SK-N-SH treated with all-trans-retinoic acid at 6 μM for 48 hours (cell line): ENCODE measurements around the gene CLP1.

ENCODE experiments used
- ATAC-seq: fragments of 200-7000 bp; cut with Tn5 transposase; 3 replicates; pipeline ENCODE4 v1.9.1; 2020; ENCODE audit warnings: mild to moderate bottlenecking, moderate library complexity
- ARNTL ChIP-seq: fragments of 450-650 bp; formaldehyde crosslinking; IDR thresholded peaks from 2 replicates; pipeline ENCODE4 v1.5.0; 2020; ENCODE audit warnings: low read depth, mild to moderate bottlenecking, moderate library complexity, borderline replicate concordance
- BACH2 ChIP-seq: fragments of 250-450 bp; sonication (Bioruptor Pico); IDR thresholded peaks from 2 replicates; pipeline ENCODE4 v1.9.0; 2021; ENCODE audit warnings: mild to moderate bottlenecking, borderline replicate concordance
- CSDC2 ChIP-seq: fragments of 250-450 bp; sonication (Bioruptor Pico); IDR thresholded peaks from 2 replicates; pipeline ENCODE4 v1.5.0; 2020; ENCODE audit warnings: mild to moderate bottlenecking, moderate library complexity
- ESRRG ChIP-seq: fragments of 250-450 bp; sonication (Bioruptor Pico); IDR thresholded peaks from 2 replicates; pipeline ENCODE4 v1.6.1; 2021; ENCODE audit warnings: mild to moderate bottlenecking
- GLIS3 ChIP-seq: fragments of 250-450 bp; sonication (Bioruptor Pico); IDR thresholded peaks from 2 replicates; pipeline ENCODE4 v1.5.0; 2020; ENCODE audit warnings: mild to moderate bottlenecking, moderate library complexity
- ISL1 ChIP-seq: fragments of 250-450 bp; sonication (Bioruptor Pico); IDR thresholded peaks from 2 replicates; pipeline ENCODE4 v2.1.2; 2022; ENCODE audit warnings: mild to moderate bottlenecking, moderate library complexity
- OSR1 ChIP-seq: fragments of 250-450 bp; sonication (Bioruptor Pico); IDR thresholded peaks from 2 replicates; pipeline ENCODE4 v1.8.0; 2022; ENCODE audit warnings: moderate library complexity, mild to moderate bottlenecking, inconsistent platforms
- PPARA ChIP-seq: fragments of 250-450 bp; sonication (Bioruptor Pico); IDR thresholded peaks from 2 replicates; pipeline ENCODE4 v1.5.0; 2020; ENCODE audit warnings: mild to moderate bottlenecking, borderline replicate concordance
- SNAI2 ChIP-seq: fragments of 250-450 bp; sonication (Bioruptor Pico); IDR thresholded peaks from 2 replicates; pipeline ENCODE4 v1.5.0; 2020; ENCODE audit warnings: mild to moderate bottlenecking, moderate library complexity
- TOX ChIP-seq: fragments of 250-450 bp; sonication (Bioruptor Pico); IDR thresholded peaks from 2 replicates; pipeline ENCODE4 v1.8.0; 2021; ENCODE audit warnings: mild to moderate bottlenecking, moderate library complexity, borderline replicate concordance
- ZC3H10 ChIP-seq: fragments of 250-450 bp; sonication (Bioruptor Pico); IDR thresholded peaks from 2 replicates; pipeline ENCODE4 v1.5.1; 2021; ENCODE audit warnings: mild to moderate bottlenecking, moderate library complexity
- ZFP3 ChIP-seq: fragments of 250-450 bp; sonication (Bioruptor Pico); IDR thresholded peaks from 2 replicates; pipeline ENCODE4 v1.5.0; 2020; ENCODE audit warnings: mild to moderate bottlenecking, moderate library complexity
- ZFP30 ChIP-seq: fragments of 450-650 bp; formaldehyde crosslinking; IDR thresholded peaks from 2 replicates; pipeline ENCODE4 v1.5.0; 2022; ENCODE audit warnings: mild to moderate bottlenecking, moderate library complexity
- ZNF565 ChIP-seq: fragments of 450-650 bp; formaldehyde crosslinking; conservative IDR thresholded peaks from 2 replicates; pipeline ENCODE4 v1.5.0; 2020; ENCODE audit warnings: low read depth, mild to moderate bottlenecking, moderate library complexity
- ZNF70 ChIP-seq: fragments of 450-650 bp; formaldehyde crosslinking; IDR thresholded peaks from 2 replicates; pipeline ENCODE4 v1.5.0; 2020; ENCODE audit warnings: mild to moderate bottlenecking, moderate library complexity
- ZNF8 ChIP-seq: fragments of 450-650 bp; formaldehyde crosslinking; IDR thresholded peaks from 2 replicates; pipeline ENCODE4 v1.5.0; 2020; ENCODE audit warnings: mild to moderate bottlenecking, moderate library complexity
- TF ChIP-seq, protein P1 (sequence below): fragments of 250-450 bp; sonication (Bioruptor Pico); IDR thresholded peaks from 2 replicates; pipeline ENCODE4 v1.5.0; 2020; ENCODE audit warnings: mild to moderate bottlenecking, moderate library complexity
- TF ChIP-seq, protein P2 (sequence below): fragments of 250-450 bp; sonication (Bioruptor Pico); IDR thresholded peaks from 2 replicates; pipeline ENCODE4 v1.8.0; 2021; ENCODE audit warnings: low read depth, mild to moderate bottlenecking, moderate library complexity, borderline replicate concordance
- TF ChIP-seq, protein P3 (sequence below): fragments of 250-450 bp; sonication (Bioruptor Pico); IDR thresholded peaks from 2 replicates; pipeline ENCODE4 v1.5.1; 2021; ENCODE audit warnings: mild to moderate bottlenecking, moderate library complexity
- TF ChIP-seq, protein P4 (sequence below): fragments of 250-450 bp; sonication (Bioruptor Pico); IDR thresholded peaks from 2 replicates; pipeline ENCODE4 v1.8.0; 2020; ENCODE audit warnings: mild to moderate bottlenecking, moderate library complexity, borderline replicate concordance

Gene CLP1

DNA sequence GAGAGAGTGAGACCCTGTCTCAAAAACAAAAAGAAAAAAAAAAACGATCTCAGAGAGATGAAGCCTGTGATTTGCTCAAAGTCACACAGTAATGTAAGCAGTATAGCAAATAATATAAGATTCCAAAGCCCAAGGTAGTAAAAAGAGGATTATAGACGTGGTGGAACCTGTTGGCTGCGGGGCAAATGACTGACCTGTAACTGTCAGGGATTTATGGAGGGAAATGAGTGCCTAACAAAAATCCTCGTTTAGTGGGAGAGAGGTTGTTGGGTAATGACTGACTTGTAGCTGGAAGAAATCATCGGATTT is 723 bp upstream of the CLP1 start:
- no peak for ATAC-seq
- TF ChIP-seq PPARA (CRISPR knock-in tag) (no peak), ZNF70 (CRISPR knock-in tag) (no peak), ZFP30 (CRISPR knock-in tag) (no peak), BACH2 (no peak)

DNA sequence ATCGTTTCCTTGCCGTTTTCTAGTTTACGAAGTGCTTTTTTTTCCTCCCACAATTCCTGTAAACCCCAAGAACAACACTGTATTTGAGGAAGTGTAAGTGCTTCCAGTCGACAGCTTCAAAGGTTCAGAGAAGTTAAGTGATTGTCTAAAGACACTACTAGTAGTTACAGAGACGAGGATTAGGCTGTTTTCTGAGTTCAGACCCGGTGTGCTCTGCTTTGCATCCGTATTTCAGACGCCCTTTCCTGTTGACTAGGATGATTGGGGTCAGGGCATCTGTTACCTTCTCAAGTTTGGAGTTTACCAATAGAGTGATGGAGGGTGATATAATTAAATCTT is 430 bp downstream of the CLP1 start:
- TF ChIP-seq, protein P1, sequence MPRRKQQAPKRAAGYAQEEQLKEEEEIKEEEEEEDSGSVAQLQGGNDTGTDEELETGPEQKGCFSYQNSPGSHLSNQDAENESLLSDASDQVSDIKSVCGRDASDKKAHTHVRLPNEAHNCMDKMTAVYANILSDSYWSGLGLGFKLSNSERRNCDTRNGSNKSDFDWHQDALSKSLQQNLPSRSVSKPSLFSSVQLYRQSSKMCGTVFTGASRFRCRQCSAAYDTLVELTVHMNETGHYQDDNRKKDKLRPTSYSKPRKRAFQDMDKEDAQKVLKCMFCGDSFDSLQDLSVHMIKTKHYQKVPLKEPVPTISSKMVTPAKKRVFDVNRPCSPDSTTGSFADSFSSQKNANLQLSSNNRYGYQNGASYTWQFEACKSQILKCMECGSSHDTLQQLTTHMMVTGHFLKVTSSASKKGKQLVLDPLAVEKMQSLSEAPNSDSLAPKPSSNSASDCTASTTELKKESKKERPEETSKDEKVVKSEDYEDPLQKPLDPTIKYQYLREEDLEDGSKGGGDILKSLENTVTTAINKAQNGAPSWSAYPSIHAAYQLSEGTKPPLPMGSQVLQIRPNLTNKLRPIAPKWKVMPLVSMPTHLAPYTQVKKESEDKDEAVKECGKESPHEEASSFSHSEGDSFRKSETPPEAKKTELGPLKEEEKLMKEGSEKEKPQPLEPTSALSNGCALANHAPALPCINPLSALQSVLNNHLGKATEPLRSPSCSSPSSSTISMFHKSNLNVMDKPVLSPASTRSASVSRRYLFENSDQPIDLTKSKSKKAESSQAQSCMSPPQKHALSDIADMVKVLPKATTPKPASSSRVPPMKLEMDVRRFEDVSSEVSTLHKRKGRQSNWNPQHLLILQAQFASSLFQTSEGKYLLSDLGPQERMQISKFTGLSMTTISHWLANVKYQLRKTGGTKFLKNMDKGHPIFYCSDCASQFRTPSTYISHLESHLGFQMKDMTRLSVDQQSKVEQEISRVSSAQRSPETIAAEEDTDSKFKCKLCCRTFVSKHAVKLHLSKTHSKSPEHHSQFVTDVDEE = no peak
- TF ChIP-seq ESRRG (CRISPR knock-in tag) (no peak), CSDC2 (CRISPR knock-in tag) (no peak), ARNTL (no peak), ZNF70 (CRISPR knock-in tag) (no peak), PPARA (CRISPR knock-in tag) (no peak), BACH2 (no peak), ZFP3 (CRISPR knock-in tag) (no peak), ZNF8 (CRISPR knock-in tag) (no peak), ZC3H10 (CRISPR knock-in tag) (no peak)
- TF ChIP-seq, protein P2, sequence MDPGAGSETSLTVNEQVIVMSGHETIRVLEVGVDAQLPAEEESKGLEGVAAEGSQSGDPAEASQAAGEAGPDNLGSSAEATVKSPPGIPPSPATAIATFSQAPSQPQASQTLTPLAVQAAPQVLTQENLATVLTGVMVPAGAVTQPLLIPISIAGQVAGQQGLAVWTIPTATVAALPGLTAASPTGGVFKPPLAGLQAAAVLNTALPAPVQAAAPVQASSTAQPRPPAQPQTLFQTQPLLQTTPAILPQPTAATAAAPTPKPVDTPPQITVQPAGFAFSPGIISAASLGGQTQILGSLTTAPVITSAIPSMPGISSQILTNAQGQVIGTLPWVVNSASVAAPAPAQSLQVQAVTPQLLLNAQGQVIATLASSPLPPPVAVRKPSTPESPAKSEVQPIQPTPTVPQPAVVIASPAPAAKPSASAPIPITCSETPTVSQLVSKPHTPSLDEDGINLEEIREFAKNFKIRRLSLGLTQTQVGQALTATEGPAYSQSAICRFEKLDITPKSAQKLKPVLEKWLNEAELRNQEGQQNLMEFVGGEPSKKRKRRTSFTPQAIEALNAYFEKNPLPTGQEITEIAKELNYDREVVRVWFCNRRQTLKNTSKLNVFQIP (CRISPR knock-in tag) = no peak
- TF ChIP-seq, protein P3, sequence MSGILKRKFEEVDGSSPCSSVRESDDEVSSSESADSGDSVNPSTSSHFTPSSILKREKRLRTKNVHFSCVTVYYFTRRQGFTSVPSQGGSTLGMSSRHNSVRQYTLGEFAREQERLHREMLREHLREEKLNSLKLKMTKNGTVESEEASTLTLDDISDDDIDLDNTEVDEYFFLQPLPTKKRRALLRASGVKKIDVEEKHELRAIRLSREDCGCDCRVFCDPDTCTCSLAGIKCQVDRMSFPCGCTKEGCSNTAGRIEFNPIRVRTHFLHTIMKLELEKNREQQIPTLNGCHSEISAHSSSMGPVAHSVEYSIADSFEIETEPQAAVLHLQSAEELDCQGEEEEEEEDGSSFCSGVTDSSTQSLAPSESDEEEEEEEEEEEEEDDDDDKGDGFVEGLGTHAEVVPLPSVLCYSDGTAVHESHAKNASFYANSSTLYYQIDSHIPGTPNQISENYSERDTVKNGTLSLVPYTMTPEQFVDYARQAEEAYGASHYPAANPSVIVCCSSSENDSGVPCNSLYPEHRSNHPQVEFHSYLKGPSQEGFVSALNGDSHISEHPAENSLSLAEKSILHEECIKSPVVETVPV (CRISPR knock-in tag) = no peak
- ATAC-seq = peak; percentile 12

DNA sequence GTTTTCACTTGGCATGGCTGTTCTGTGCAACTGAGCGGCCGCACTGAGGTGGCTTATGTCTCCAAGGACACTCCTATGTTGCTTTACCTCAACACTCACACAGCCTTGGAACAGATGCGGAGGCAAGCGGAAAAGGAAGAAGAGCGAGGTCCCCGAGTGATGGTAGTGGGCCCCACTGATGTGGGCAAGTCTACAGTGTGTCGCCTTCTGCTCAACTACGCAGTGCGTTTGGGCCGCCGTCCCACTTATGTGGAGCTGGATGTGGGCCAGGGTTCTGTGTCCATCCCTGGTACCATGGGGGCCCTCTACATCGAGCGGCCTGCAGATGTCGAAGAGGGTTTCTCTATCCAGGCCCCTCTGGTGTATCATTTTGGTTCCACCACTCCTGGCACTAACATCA is 2.1 kb downstream of the CLP1 start:
- TF ChIP-seq ZNF565 (CRISPR knock-in tag) (no peak), ARNTL (no peak), ZNF8 (CRISPR knock-in tag) (no peak), ZFP30 (CRISPR knock-in tag) (no peak), SNAI2 (CRISPR knock-in tag) (no peak), PPARA (CRISPR knock-in tag) (no peak), GLIS3 (CRISPR knock-in tag) (no peak), ISL1 (CRISPR knock-in tag) (no peak), OSR1 (CRISPR knock-in tag) (no peak)

DNA sequence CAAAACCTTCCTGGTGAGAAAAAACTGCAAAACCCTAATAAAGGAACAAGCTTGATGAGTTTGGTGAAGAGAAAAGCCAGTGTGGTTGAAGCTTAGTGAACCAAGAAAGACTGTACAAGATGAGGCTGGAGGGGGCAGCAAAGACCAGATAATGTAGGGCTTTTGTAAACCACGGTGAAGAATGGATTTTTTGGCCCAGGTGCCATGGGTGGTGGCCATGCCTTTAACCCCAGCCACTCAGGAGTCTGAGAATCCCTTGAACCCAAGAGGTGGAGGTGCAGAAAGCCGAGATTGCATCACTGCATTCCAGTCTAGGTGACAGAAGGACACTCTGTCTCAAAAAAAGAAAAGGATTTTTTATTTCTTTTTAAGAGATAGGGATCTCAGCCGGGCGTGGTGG is 5.3 kb downstream of the CLP1 start:
- TF ChIP-seq TOX (CRISPR knock-in tag) (no peak), ISL1 (CRISPR knock-in tag) (no peak), ZFP30 (CRISPR knock-in tag) (no peak), GLIS3 (CRISPR knock-in tag) (no peak), PPARA (CRISPR knock-in tag) (no peak), ZC3H10 (CRISPR knock-in tag) (no peak)
- TF ChIP-seq, protein P4, sequence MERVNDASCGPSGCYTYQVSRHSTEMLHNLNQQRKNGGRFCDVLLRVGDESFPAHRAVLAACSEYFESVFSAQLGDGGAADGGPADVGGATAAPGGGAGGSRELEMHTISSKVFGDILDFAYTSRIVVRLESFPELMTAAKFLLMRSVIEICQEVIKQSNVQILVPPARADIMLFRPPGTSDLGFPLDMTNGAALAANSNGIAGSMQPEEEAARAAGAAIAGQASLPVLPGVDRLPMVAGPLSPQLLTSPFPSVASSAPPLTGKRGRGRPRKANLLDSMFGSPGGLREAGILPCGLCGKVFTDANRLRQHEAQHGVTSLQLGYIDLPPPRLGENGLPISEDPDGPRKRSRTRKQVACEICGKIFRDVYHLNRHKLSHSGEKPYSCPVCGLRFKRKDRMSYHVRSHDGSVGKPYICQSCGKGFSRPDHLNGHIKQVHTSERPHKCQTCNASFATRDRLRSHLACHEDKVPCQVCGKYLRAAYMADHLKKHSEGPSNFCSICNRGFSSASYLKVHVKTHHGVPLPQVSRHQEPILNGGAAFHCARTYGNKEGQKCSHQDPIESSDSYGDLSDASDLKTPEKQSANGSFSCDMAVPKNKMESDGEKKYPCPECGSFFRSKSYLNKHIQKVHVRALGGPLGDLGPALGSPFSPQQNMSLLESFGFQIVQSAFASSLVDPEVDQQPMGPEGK (CRISPR knock-in tag) = no peak
- ATAC-seq = no peak

More for the DNA sequence above, 2.1 kb downstream of the CLP1 start:
- ATAC-seq = no peak

DNA sequence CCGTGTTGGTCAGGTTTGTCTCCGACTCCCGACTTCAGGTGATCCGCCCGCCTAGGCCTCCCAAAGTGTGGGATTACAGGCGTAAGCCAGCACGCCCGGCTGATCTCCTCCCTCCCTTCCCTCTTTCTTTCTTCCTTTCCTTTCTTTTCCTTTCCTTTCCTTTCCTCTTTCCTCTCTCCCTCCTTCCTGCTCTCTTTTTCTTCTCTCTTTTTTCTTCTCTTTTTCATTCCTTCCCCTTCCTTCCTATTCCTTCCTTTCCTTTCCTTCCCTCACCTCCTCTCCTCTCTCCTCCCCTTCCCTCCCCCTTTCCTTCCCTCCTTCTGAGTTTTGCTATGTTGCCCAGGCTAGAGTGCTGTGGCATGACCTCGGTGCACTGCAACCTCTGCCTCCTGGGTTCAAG is 6.4 kb downstream of the CLP1 start:
- no peak for TF ChIP-seq SNAI2 (CRISPR knock-in tag)
- TF ChIP-seq, protein P2 (CRISPR knock-in tag) = no peak
- TF ChIP-seq, protein P4 (CRISPR knock-in tag) = no peak
- TF ChIP-seq, protein P3 (CRISPR knock-in tag) = no peak
- no peak for ATAC-seq
